Peyer's patch (tissue), 4 donors: Measurements from ENCODE around the gene VIPR1. TPM values are rescaled to one million over a fixed set of nuclear protein-coding genes. Genes with fewer than 3 reads are reported as not detected.
A peak's percentile ranks its signal among the peaks of the same experiment; 100 is the strongest.

Experiments used
- DNase-seq, 3 donors: peaks; one replicate each; pipeline ENCODE4 v3.0.0-alpha.2; 2017 to 2019
- H3K27ac ChIP-seq, 4 donors: fragments of 200-600 bp; sonication (generic); one replicate each; pipeline ENCODE4 v1.5.1; 2016 to 2019
- H3K27me3 ChIP-seq, 2 donors: fragments of 200-600 bp; sonication (generic); one replicate each; pipeline ENCODE4 v1.5.1; 2019
- H3K36me3 ChIP-seq, 3 donors: fragments of 200-600 bp; sonication (generic); one replicate each; pipeline ENCODE4 v1.5.1; 2016 to 2019
- H3K4me1 ChIP-seq, 4 donors: fragments of 200-600 bp; sonication (generic); one replicate each; pipeline ENCODE4 v1.5.1; 2016 to 2019
- H3K4me3 ChIP-seq, 4 donors: fragments of 200-600 bp; sonication (generic); 1 replicate in 3 of 4; 2 replicates in 1 of 4; pipeline ENCODE4 v1.5.1; 2016 to 2019; ENCODE audit warnings: mild to moderate bottlenecking in 1 of 4
- H3K9me3 ChIP-seq, 4 donors: fragments of 200-600 bp; sonication (generic); one replicate each; pipeline ENCODE4 v1.5.1; 2016 to 2019; ENCODE audit warnings: mild to moderate bottlenecking in 1 of 4
- POLR2A ChIP-seq, 2 donors: fragments of 450-650 bp; IDR thresholded peaks; one replicate each; pipeline ENCODE4 v1.5.1; 2017; ENCODE audit warnings: antibody characterized with exemption in 2 of 2, mild to moderate bottlenecking in 2 of 2, moderate library complexity in 2 of 2
- total RNA-seq, 4 donors: library from RNA; depleted of rRNA; stranded (reverse); fragments of >200 nt; gene quantifications; one replicate each; pipeline ENCODE4 v1.1.0, GENCODE V29; 2016
- TF ChIP-seq, protein P1 (sequence below), 6 experiments: fragments of 450-650 bp in 4 of 6; fragments of 200-600 bp in 2 of 6; sonication (generic) in 1 of 6; IDR thresholded peaks; one replicate each; pipeline ENCODE4 v1.5.1; 2017 to 2019; ENCODE audit warnings: antibody characterized with exemption in 6 of 6, mild to moderate bottlenecking in 3 of 6, moderate library complexity in 1 of 6

The VIPR1 gene
- total RNA-seq, 4 donors from 2014 or later = 52.8 to 320 (median 270) TPM

DNA sequence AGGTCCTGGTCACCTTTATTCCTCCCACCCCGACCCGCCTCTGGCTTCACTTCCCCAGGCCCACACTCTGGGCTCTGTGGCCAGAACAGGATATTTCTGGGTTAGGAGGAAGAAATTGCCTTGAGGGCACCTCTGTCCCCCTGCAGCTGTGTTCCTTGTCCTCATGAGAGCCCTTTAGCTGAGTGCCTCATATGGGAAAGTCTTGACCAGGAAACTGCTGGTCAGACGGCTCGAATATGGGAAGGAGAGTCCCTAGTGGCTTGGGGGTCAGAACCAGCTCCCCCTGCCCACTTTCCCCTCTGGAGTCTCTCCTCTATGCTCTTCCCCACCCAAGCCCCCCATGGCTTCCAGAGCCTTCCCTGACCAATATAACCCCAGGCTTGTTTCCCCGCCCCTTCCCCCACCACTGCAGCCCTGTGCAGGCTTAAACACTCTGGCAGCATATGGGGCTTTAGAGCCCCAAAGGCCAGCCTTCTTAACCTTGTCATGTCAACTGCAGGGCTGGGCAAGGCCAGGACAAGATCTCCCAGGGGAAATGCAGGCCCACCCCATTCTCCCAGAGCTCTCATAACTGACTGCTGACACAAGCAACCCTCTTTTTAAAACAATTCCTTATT lies 42.9 kb downstream of the VIPR1 start:
- Histone ChIP-seq H3K9me3 (no peaks in the 10 kb centered on the region), H3K27me3 (no peaks in the 10 kb centered on the region), H3K27ac (peak overlapping the region in 3 of 4 donors; percentile 26 to 58 (median 52)), H3K36me3 (no peaks in the 10 kb centered on the region), H3K4me1 (peaks cover 0 to 19% (median 0%) of the 10 kb centered on the region in 4 donors), H3K4me3 (no peak overlapping the region)
- no peak for TF ChIP-seq POLR2A (IDR thresholded peaks at IDR 0.05)
- TF ChIP-seq, protein P1, sequence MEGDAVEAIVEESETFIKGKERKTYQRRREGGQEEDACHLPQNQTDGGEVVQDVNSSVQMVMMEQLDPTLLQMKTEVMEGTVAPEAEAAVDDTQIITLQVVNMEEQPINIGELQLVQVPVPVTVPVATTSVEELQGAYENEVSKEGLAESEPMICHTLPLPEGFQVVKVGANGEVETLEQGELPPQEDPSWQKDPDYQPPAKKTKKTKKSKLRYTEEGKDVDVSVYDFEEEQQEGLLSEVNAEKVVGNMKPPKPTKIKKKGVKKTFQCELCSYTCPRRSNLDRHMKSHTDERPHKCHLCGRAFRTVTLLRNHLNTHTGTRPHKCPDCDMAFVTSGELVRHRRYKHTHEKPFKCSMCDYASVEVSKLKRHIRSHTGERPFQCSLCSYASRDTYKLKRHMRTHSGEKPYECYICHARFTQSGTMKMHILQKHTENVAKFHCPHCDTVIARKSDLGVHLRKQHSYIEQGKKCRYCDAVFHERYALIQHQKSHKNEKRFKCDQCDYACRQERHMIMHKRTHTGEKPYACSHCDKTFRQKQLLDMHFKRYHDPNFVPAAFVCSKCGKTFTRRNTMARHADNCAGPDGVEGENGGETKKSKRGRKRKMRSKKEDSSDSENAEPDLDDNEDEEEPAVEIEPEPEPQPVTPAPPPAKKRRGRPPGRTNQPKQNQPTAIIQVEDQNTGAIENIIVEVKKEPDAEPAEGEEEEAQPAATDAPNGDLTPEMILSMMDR (IDR thresholded peaks at IDR 0.05) = no peak
- DNase-seq = no peak

DNA sequence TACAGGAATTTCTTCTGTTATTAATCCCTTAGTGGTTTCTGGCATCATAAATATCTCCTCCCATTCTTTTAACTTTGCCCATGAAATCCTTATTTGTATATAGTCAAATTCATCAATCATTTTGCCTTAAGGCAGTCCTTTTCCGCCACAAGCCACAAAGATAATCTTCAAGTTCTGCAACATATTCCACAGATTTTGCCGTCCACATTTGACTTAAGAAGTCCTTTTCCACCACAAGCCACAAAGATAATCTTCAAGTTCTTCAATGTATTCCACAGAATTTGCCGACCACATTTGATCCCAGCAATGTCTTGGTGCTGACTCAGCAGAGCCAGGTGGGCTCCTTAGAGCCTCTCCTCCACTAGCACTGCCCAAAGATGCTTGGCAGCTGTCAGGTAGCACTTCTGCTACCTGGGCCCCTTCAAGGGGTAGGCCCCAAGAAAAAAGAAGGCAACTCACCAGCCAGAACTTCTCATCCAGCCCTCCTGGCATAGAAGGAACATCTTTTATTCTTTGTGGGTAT lies 44.3 kb downstream of the VIPR1 start:
- H3K27me3 ChIP-seq = no peaks in the 10 kb centered on the region
- DNase-seq = peak in 1 of 3 donors; percentile 11
- H3K36me3 ChIP-seq = peaks cover 0 to 4% (median 0%) of the 10 kb centered on the region in 3 donors
- no peaks in the 10 kb centered on the region for H3K9me3 ChIP-seq
- peaks cover 0 to 19% (median 0%) of the 10 kb centered on the region in 4 donors for H3K4me1 ChIP-seq
- TF ChIP-seq, protein P1 (IDR thresholded peaks at IDR 0.05) = no peak
- TF ChIP-seq POLR2A (IDR thresholded peaks at IDR 0.05) = no peak
- H3K27ac ChIP-seq = no peak overlapping the region
- H3K4me3 ChIP-seq = no peak overlapping the region

DNA sequence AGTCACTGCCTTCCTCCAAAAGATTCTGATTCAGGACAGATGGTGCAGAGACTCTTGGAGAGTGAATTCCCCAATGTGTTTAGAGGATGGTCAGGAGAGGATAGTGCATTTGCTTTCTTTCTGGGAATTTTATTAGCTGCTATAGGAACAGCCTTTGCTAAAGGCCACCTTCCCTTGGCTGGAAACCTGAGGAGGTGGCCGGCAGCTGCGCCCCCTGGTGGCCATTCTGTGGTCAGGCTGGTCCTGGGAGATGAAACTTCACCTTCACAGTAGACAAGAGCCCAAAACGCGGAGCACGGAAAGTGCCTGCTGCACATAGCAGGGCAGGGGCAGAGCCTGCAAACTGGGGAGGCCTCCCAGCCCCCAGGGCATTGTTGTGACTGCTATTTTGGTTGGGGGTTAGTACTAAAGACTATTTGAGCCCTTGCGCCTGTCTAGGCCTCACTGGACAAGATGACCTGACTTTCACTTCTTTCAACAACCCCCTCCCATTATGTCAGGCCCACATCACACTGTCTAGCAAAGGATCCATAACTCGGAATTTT lies 45.0 kb downstream of the VIPR1 start:
- H3K9me3 ChIP-seq = no peaks in the 10 kb centered on the region
- peaks cover 0 to 12% (median 0%) of the 10 kb centered on the region in 3 donors for H3K36me3 ChIP-seq
- H3K4me3 ChIP-seq = no peak overlapping the region
- DNase-seq = peak; percentile 50 to 86 (median 81)
- TF ChIP-seq, protein P1 (IDR thresholded peaks at IDR 0.05) = peak; percentile 77 to 95 (median 85)
- no peak for TF ChIP-seq POLR2A (IDR thresholded peaks at IDR 0.05)
- peaks cover 0 to 19% (median 0%) of the 10 kb centered on the region in 4 donors for H3K4me1 ChIP-seq
- H3K27me3 ChIP-seq = no peaks in the 10 kb centered on the region
- H3K27ac ChIP-seq = peak overlapping the region in 1 of 4 donors; percentile 15

DNA sequence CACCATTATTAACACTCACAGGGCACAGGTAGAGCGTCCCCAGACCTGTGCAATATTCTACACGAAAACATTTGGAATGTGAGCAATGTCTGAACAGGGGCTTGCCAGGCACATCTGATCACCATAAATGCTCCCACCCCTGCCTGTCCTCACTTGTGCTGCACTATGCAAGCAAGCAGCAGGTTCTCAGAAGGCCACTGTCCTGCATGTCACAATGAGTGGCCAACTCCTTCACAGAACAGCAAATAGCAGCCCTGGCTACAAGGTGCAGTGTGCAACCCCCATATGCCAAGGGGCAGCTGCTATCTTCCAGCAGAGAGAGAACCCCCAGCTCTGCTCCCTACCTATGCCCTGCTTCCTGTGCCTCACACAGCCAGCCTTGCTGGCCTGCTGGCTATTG lies 46.7 kb downstream of the VIPR1 start:
- Histone ChIP-seq H3K27me3 (no peaks in the 10 kb centered on the region), H3K9me3 (no peaks in the 10 kb centered on the region), H3K27ac (no peak overlapping the region), H3K36me3 (peaks cover 0 to 28% (median 0%) of the 10 kb centered on the region in 3 donors), H3K4me1 (peaks cover 0 to 19% (median 0%) of the 10 kb centered on the region in 4 donors), H3K4me3 (no peak overlapping the region)
- no peak for DNase-seq
- TF ChIP-seq, protein P1 (IDR thresholded peaks at IDR 0.05) = no peak
- TF ChIP-seq POLR2A (IDR thresholded peaks at IDR 0.05) = no peak

DNA sequence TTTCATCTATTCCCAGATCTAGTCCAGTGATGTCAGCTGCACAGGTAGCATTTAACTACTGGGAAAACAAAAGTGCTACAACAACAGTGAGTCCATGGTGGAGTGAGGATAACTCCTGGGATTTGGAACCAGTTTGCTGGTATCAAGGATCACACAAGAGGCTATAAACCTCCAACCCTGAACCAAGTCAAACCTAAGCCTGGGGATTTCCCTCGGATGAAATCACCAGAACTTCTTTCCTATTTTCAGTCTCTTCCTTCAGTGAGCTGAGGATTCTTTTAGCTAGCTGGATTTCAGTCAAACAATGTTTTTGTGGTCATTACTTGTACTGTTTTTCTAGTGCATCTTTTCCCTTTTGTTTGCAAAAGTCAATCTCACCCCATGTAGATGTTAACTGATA lies 47.8 kb downstream of the VIPR1 start:
- Histone ChIP-seq H3K27me3 (no peaks in the 10 kb centered on the region), H3K4me3 (no peak overlapping the region), H3K9me3 (no peaks in the 10 kb centered on the region), H3K36me3 (peaks cover 0 to 39% (median 0%) of the 10 kb centered on the region in 3 donors), H3K4me1 (peaks cover 0 to 11% (median 0%) of the 10 kb centered on the region in 4 donors), H3K27ac (no peak overlapping the region)
- DNase-seq = no peak
- TF ChIP-seq, protein P1 (IDR thresholded peaks at IDR 0.05) = no peak
- no peak for TF ChIP-seq POLR2A (IDR thresholded peaks at IDR 0.05)
